ENCODE data around the gene BACH2.

The BACH2 gene

GRCh38 chr6:90238496-90239266 lies 58.0 kb downstream of the BACH2 start:
- DNase-seq (ENCODE audit: low read depth, low spot score): no peak

- DNase-seq (ENCODE audit: low read depth, low spot score): no peak
Measured at GRCh38 chr6:90237350-90237990, 59.2 kb downstream of the BACH2 start.

- no peak for DNase-seq (ENCODE audit: low read depth, low spot score)
Measured at GRCh38 chr6:90233994-90234393, 62.6 kb downstream of the BACH2 start.

GRCh38 chr6:90233213-90233612 lies 63.4 kb downstream of the BACH2 start:
- no peak for DNase-seq (ENCODE audit: low read depth, low spot score)

GRCh38 chr6:90231798-90232197 lies 64.8 kb downstream of the BACH2 start:
- DNase-seq (ENCODE audit: low read depth, low spot score): no peak

- no peak for DNase-seq (ENCODE audit: low read depth, low spot score)
Measured at GRCh38 chr6:90231308-90231707, 65.3 kb downstream of the BACH2 start.

GRCh38 chr6:90230548-90231215 lies 66.0 kb downstream of the BACH2 start:
- no peak for DNase-seq (ENCODE audit: low read depth, low spot score)

- no peak for DNase-seq (ENCODE audit: low read depth, low spot score)
Measured at GRCh38 chr6:90229331-90230010, 67.2 kb downstream of the BACH2 start.

GRCh38 chr6:90227673-90228072 lies 69.0 kb downstream of the BACH2 start:
- DNase-seq (ENCODE audit: low read depth, low spot score): no peak

- no peak for DNase-seq (ENCODE audit: low read depth, low spot score)
Measured at GRCh38 chr6:90227213-90227612, 69.4 kb downstream of the BACH2 start.

GRCh38 chr6:90226257-90226656 lies 70.4 kb downstream of the BACH2 start:
- DNase-seq (ENCODE audit: low read depth, low spot score): no peak

GRCh38 chr6:90224196-90224595 lies 72.4 kb downstream of the BACH2 start:
- DNase-seq (ENCODE audit: low read depth, low spot score): no peak

- no peak for DNase-seq (ENCODE audit: low read depth, low spot score)
Measured at GRCh38 chr6:90222724-90223198, 73.9 kb downstream of the BACH2 start.

GRCh38 chr6:90222008-90222407 lies 74.6 kb downstream of the BACH2 start:
- no peak for DNase-seq (ENCODE audit: low read depth, low spot score)

- DNase-seq (ENCODE audit: low read depth, low spot score): no peak
Measured at GRCh38 chr6:90221403-90221802, 75.2 kb downstream of the BACH2 start.

GRCh38 chr6:90220273-90220672 lies 76.4 kb downstream of the BACH2 start:
- no peak for DNase-seq (ENCODE audit: low read depth, low spot score)

GRCh38 chr6:90219209-90219985 lies 77.2 kb downstream of the BACH2 start:
- DNase-seq (ENCODE audit: low read depth, low spot score): peak; percentile 49

GRCh38 chr6:90218959-90219208 lies 77.8 kb downstream of the BACH2 start:
- DNase-seq (ENCODE audit: low read depth, low spot score): no peak

GRCh38 chr6:90217506-90218127 lies 79.0 kb downstream of the BACH2 start:
- no peak for DNase-seq (ENCODE audit: low read depth, low spot score)

GRCh38 chr6:90216072-90216977 lies 80.3 kb downstream of the BACH2 start:
- DNase-seq (ENCODE audit: low read depth, low spot score): no peak
